AML-193 (cell line): Measurements from ENCODE around the gene SLC24A3.

Experiments used
- DNase-seq, 2 experiments: peaks; one replicate each; lab custom pipeline; 2025; lab: John Stamatoyannopoulos, UW

Gene SLC24A3

DNA sequence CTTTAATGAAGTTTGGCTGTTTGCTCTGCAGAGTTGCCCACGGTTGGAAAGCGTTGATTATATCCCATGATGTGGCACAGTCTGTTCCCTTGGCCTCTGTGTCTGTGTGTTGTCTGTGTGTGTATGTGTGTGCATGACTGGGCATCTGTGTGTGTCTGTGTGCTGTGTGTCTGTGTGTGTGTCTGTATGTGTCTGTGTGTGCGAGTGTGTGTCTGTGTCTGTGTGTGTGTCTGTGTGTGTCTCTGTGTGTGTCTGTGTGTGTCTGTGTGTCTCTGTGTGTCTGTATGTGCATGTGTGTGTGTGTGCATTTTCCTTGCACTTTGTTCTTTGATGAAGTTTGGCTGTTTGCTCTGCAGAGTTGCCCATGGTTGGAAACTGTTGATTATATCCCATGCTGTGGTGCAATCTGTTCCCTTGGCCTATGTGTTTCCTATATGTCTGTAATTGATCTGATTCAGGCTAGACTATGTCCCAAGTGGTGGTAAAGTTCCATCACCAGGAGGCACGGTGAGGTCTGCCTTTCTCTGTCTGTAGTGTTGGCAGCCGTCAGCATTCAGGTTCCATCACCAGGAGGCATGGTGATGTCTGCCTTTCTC is 467.6 kb downstream of the SLC24A3 start:
- DNase-seq = no peak

DNA sequence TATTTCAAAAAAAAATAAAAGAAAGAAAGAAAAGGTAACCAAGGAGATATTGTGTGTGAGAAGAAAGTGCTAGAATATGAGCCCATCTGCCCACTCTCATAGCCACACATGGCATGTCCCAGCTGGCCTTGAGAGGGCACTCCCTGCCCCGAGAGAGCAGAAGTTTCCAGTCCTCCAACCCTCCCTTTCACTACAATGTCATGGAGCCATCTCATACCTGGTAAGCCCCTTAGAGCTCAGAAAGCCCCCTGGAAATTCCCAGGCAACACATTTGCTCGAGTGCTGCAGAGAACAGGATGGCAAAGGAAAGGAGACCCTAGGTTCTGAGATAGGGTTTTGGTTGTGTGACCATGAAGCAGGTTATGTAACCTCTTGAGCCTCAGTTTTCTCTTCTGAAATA is 469.8 kb downstream of the SLC24A3 start:
- no peak for DNase-seq

DNA sequence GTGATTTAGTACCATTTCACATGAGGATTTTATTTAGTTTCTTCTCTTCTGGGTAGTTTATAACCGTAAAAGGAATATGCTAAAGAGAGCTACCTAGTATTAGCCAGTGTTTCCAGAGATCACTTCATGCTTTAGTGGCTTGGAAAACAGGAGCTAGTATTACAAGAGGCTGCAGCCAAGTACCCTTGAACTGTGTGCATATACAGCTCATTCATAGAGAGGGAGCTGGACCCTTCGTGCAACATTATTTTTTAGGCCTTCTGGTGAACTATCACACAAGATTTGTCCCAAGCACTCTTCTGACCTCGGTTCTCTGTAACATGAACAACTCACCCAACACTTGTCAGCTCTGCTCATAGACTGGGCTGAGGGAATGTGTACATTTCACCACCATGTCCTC is 470.7 kb downstream of the SLC24A3 start:
- no peak for DNase-seq

DNA sequence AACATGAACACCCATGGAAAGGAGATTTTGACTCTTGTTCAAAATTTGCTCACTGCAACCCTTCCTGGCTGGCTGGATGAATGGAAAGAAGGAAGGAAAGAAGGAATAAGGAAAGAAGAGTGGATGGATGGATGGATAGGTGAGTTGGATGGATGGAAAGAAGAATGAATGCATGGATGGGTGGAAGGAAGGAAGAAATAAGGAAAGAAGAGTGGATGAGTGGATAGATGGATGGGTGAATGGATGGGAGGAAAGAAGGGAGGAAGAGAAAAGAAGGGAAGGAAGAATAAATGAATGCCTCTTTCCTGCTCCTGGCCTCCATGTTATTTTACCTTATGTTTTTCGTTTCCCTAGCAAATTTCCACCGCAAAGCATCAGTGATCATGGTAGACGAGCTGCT is 471.4 kb downstream of the SLC24A3 start:
- no peak for DNase-seq

DNA sequence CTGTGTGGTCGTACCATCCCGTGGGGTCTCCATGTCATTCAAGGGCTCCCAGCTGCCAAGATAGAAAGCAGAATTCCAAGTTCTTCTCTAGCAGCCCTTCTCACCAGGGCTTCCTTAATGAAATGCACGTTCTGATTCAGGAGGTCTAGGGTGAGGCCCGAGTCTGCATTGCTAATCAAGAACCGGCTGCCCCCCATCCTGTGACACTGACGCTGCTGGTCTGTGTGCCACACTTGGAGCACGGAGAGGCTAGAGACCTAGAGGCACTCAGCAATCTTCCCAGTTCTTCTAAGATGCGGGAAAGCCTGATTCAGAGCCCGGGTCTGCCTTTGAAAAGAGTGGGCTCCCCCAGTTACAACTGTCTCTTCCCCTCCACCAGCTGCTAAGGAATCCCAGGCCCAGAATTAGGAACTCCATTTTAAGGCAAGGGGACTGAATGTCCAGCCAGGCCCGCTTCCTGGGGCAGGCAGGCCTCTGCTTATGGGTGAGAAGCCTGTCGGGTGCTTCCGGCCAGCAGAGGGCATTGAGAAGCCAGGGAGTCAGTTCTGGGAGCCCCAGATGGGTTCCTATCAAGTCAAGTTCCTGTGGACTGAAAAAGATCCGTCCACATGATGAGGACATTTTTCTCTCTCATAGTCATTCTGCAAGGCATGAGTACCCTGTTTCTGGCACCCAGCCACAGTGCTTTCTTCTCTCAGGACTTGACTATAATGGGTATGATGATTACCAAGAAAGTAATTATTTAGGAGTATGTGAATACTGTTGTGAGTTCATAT is 475.8 kb downstream of the SLC24A3 start:
- DNase-seq = peak; percentile 16 to 37

DNA sequence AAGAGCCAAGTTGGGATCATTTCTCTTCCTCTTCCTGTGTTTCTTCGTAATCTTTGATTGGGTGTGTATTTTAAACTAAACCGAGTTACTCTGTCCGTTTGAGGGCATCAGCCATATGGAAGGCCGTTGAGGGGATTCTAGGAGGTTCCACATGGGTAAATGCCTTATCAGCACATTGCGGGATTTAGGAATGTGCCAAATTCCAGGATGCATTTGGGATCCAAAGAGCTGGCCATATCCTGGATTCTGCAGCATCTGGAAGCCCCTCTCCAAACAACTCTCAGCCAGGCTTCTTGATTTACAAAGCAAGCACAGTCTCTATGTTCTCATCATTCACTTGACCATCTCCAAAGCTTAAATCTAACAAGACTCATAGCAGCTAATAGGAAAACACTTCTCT is 478.0 kb downstream of the SLC24A3 start:
- no peak for DNase-seq

DNA sequence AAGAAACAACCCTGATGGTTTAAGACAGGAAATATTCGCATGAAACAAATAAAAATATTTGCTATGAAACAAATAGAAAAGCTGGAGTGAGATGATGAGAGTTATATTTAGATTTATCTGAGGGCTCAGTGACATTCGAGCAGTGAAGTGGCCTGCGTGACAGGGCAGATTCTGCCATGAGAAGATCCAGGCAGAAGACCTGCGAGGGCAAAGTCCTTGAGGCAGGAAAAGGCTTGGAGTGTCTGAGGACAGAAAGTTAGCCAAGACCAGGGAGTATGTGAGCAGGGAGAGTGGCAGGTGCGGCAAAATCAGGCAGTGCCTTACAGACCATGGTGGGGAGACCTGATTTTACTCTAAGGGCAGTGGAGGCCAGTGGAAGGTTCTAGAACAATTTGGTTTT is 478.7 kb downstream of the SLC24A3 start:
- no peak for DNase-seq

DNA sequence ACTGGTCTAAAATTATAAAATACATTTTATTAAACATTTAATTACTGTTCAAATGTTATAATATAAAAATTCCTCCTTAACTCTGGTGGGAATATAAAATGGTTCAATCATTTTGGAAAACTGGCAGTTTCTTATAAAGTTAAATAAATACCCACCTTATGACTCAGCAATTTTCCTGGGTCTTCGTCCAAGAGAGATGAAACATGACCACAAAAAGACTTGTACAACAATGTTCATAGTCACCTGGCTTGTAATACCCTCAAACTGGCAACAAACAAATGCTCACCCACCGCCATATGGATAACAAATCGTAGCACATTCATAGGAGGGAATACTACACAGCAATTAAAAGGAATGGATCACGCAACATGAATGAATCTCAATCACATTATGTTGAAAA is 479.7 kb downstream of the SLC24A3 start:
- DNase-seq = no peak

DNA sequence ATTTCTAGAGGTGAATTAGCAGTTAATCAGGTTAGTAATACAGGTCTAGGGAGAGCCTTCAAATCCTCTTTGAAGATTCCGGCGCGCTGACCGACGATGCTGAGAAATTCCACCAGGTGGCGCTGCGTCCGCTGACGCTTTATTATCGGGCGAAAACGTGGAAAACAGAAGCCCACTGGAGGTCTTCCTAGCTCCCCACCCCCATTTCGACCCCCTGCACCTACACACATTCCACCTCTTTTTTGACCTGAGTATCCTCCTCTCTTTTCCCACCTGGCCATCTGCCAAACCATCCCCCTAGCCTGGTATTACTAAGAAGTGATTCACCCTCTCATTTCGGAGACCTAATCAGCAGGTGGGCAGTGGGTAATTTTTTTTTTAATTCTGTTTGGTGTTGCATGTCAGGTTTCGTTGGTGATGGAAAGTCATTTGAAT is 480.3 kb downstream of the SLC24A3 start:
- DNase-seq = peak; percentile 7 to 27

DNA sequence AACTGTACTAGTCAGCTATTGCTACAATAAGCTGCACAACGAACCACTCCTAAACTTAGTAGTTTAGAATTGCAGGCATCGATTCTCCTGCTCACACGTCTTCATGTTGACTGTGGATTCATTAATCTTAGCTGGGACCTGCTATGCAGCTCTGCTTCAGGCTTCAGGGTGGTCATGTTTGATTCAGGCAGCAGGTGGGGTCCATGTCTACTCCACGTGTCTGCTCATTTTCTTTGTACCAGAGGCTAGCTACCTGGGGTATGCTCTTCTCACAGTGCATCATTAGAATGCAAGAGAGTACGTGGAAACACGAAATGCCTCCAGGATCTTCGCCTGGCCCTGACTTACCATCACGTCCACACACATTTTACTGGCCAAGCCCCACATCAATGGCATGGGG is 481.1 kb downstream of the SLC24A3 start:
- DNase-seq = no peak

DNA sequence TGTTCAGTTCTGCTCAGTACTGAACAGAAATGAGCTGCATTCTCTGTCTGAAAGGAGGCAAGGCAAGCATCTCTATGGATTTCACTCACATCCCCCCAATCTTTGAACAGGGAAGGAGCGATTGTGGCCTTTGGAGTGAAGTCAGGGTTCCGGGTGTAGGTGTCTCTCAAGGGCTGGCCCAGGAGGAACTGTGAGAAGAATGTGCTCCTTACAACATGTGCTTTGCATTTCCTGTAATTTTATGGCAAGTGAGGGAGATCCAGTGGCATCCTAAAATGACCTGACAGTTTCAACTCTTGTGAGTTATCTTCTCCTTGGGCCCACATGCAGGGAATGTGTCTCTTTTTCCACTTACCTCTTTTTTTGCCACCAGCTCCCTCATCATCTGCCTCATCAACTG is 482.6 kb downstream of the SLC24A3 start:
- no peak for DNase-seq

DNA sequence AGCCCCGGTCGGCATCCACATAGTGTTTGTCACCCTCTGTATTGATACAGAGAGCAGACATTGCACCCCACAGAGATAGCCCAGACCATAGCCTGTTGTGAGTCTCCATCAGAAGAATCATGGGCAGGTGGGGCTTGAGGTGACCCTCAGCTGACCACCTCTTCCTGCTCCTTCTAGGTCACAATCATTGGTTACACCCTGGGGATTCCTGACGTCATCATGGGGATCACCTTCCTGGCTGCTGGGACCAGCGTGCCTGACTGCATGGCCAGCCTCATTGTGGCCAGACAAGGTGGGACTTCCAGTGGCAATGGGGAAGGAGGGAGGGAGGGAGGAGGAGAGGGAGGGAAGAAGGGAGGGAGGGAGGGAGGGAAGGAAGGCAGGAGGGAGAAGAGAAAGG is 484.2 kb downstream of the SLC24A3 start:
- DNase-seq = no peak

DNA sequence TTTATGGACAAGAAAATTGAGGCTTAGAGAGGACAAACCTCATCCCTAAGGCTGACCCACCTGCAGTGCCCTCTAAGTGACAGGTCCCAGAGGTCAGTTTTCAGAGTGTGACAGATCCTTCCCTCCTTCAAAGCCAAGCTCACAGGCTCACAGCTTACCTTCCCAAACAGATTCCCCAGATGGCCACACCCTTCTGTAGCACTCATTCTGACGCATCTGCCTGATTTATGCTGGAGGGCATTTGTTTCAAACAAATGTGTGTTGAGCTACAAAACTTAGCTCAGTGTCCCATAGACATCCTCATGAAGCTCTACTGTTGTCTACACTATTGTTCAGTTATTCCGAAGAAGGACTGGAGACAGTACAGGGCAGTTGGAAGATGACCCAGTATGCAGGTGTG is 485.0 kb downstream of the SLC24A3 start:
- no peak for DNase-seq

DNA sequence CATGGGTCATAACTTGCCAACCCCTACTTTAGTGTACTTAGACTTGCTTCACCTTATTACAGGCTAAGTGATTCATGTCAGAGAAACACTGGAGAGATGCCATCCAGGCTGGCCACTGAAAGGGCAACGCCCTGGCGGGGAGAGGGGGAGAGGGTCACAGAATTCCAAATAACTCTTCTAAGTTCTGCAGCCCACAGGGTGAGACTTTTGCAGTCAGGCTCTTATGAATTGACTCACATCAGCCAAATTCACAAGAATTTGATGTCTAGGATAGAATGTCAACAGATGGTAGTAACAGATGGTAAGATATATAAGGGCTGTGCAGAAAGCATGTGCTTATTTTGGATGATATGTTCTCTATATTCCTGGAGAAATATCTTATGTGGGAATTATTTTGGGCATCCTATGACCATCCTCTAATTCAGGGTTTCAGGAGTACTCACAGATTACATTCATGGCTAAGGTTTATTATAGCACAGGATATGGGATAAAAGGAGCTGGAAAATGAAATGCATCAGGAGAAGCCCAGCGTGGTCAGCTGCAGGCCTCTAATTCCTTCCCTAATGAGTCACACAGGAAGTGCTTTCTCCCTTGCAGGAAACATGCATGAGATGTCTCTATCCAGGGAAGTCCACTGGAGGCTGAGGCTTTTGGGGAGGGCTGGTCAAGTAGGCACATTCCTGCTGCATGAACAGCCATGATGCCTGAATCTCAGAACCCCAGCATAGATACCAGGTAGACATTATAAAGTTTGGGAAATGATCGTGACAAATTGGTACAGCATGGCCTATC is 486.9 kb downstream of the SLC24A3 start:
- DNase-seq = no peak

DNA sequence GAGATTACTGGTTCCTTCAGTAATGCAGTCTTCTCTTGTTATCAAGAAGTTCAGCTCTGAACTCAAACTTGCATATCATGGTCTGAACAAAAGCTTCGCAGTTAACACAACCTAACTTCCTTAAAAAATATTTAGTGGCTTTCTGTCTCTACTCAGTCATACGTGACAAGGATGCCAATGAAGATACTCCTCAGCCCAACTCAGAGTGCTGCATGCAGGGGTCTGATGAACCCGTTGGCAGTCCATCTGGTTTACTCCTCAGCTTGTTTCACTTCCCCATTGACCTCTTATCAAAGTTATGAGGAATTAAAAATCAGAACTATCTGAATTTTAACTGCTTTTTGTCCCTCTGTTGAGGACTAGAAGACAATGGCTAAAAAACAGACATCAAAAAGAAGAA is 489.0 kb downstream of the SLC24A3 start:
- DNase-seq = no peak

DNA sequence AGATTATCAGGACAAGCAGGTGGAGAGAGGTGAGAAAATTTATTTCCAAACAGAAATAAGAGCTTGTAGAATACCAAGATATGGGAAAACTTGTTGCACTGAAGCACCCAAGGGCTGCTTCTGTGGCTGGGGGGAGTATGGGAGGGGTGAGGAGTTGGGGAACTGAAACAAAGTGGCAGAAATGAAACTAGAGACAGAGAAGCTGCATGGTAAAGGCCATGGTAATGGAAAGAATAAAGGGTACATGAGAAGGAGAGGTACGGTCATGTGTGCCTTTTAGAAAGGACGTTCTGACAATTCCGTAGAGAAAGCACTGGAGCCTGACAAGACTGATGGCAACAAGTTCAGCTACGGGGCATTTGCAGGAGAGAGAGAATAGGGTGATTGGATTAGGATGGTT is 494.0 kb downstream of the SLC24A3 start:
- no peak for DNase-seq

DNA sequence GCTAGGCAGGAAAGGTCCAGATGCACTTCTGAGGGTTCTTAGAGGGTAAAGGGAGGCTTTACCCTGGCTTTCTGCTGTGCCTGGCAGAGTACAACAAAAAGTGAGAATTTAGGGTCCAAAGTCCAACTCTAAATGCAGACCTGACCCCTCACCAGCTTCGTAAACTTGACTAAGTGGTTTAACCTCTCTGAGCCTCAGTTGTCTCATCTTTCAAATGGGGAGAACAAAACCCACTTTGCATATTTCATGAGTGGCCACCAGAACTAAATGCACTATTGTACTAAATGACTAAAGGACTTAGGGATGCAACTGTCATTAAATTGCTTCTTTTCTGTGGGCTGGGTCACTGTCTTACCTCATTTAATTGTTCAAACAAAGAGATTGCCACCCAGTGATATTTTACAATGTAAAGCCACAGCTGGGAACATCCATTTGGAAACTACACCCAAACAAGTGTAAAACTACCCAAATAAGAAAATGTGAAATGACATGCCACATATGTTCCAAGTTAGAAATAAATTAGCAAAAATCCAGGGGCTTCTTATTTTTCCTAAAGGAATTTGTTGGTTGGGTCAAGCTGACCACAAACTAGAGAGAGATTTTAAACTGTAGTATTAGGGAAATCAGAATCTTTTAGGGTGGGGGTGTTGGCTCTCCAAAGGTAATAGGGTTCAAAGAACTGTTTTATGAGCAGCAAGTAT is 497.3 kb downstream of the SLC24A3 start:
- DNase-seq = no peak

DNA sequence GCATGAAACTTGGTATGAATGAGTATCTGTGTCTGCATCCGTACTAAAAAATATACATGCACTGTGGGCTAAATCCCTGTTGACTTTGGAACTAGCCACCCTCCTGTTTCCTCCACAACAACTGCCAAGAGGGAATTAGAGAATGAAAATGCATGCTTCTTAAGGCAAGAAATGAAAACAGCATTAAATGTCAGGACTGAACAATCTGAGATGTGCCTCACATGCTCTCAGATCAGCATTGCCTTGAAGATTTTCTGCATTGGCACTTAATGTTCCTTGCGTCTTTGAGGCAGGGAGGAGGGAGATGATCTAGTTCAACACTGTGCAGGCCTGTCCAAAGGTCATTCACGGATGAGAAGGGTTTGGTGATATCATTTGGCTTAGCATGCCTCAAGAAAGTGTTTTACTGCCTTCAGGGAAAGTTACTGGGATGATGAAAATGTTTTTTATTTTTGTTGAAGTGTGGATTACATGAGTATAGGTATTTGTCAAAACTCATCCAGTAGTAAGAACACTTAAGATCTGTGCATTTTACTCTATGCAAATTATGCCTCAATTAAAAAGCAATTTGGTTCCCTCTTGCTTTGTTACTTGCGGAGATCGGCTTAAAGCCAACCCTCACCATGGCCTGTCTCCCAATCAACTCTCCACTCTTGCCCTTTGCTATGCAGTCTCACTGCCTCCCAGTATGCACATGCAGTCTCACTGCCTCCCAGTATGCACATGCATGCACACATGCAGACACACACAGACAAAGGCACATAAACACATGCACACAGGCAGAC is 498.1 kb downstream of the SLC24A3 start:
- DNase-seq = no peak

DNA sequence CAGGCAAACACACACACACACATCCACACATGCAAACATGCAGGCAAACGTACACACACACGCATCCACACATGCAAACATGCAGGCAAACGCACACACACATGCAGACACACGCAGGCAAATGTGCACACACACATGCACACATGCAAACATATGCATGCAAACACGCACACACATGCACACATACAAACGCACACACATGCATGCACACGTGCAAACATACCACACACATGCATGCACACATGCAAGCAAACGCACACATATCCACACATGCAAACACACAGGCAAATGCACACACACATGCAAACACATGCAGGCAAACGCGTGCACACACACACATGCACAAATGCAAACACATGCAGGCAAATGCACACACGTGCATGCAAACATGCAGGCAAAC is 498.7 kb downstream of the SLC24A3 start:
- no peak for DNase-seq

DNA sequence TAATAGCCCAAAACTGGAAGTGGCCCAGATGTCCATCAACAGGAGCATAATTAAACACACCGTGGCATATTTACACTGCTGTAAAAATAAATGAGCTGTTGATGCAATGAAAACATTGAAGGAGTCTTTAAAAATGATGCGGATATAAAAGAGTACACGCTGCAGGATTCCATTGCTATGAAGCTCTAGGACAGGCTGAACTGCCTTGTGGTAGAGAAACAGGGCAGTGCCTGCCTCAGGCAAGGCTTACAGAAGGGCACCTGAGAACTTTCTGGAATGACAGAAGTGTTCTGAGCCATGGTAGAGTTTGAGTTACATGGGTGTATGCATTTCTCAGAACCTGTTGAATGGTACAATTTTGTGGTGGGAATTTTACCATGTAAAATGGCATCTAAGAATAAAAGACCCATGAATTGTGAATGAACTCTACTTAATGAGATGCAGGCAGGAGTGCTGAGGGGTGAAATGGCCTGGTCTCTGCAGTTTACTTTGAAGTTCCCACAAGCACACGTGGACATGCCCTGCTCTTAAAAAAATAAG is 500.3 kb downstream of the SLC24A3 start:
- DNase-seq = no peak

DNA sequence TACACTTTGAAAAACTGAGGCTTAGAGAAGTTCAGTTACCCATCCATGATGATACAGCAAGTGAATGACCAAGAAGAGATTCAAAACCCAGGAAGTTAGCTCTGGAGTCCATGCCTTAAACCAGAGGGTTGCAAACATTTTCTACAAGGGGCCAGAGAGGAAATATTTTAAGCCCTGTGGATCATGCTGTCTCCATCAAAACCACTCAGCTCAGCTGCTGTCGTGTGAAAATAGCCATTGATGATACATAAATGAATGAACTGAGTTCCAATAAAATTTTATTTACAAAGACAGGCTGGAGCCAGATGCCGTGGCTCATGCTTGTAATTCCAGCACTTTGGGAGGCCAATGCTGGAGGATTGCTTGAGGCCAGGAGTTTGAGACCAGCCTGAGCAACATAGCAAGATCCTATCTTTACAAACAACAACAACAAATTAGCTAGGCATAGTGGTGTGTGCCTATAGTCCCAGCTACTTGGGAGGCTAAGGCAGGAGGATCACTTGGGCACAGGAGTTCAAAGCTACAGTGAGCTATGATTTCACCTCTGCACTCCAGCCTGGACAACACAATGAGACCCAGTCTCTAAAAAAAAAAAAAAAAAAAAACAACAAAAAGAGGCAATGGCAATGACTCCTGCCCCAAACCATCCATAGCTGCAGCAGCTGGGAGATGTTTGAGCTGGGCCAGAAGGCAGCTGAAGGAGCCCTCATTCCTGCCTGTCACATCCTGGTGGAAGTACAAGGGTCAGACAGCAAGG is 501.6 kb downstream of the SLC24A3 start:
- DNase-seq = no peak
